K562 (cell line): ENCODE data around the gene NAA15. TPM values are rescaled to one million over a fixed set of nuclear protein-coding genes. Genes with fewer than 3 reads are reported as not detected.

Experiments used
- ATAC-seq: fragments of 200-7000 bp; cut with Tn5 transposase; 3 replicates; pipeline ENCODE4 v1.9.1; 2020; ENCODE audit warnings: moderate library complexity
- BruUV-seq: library from RNA; stranded (reverse); fragments of 400-500 nt; replicated peaks from 2 replicates; lab custom pipeline; 2021; lab: Mats Ljungman, UMichigan
- CTCF ChIA-PET: fragments of 300-600 bp; formaldehyde crosslinking; extraction: SDS; loops from one replicate; lab custom pipeline; 2021; ENCODE audit warnings: low intra/inter-chr PET ratio; lab: Yijun Ruan, JAX
- POLR2A ChIA-PET: fragments of 300-600, 350-650 bp; sonication (Branson Sonifier 250); formaldehyde crosslinking; extraction: SDS; loops from one replicate; lab custom pipeline; 2021; ENCODE audit warnings: antibody characterized with exemption, inconsistent platforms; lab: Yijun Ruan, JAX
- DNase-seq, 4 experiments: peaks; one replicate each; pipeline versions ENCODE4 v3.0.0 to v3.0.0-alpha.2; 2011 to 2018; ENCODE audit warnings: low spot score in 3 of 4, mixed read lengths in 3 of 4; ENCODE audit errors: extremely low read depth in 1 of 4
- FAIRE-seq: peaks from 2 replicates; lab custom pipeline; 2011; peaks lifted over from hg19 to GRCh38; lab: Jason Lieb, UNC
- H2AFZ ChIP-seq: 2 replicates; pipeline ENCODE4 v1.6.0; 2011; ENCODE audit warnings: low read depth, low read length, control low read depth, inconsistent platforms
- H3K27ac ChIP-seq: fragments of 200-600 bp; 3 replicates; pipeline ENCODE4 v1.8.0; 2011; ENCODE audit warnings: low read depth, mild to moderate bottlenecking, control low read depth, inconsistent platforms, low read length, moderate library complexity, mixed read lengths; ENCODE audit errors: extremely low read depth
- H3K27me3 ChIP-seq, 2 experiments: fragments of 300-600 bp in 1 of 2; 2 replicates in 1 of 2; 3 replicates in 1 of 2; pipeline versions ENCODE4 v1.6.0 to v1.8.0; 2011; ENCODE audit warnings: inconsistent platforms in 2 of 2, low read length in 2 of 2, mild to moderate bottlenecking in 1 of 2, mixed read lengths in 1 of 2, moderate library complexity in 1 of 2; ENCODE audit not compliant: control insufficient read depth in 2 of 2, insufficient read depth in 2 of 2
- H3K36me3 ChIP-seq: fragments of 300-600 bp; 3 replicates; pipeline ENCODE4 v1.8.0; 2011; ENCODE audit warnings: mild to moderate bottlenecking, low read length, inconsistent platforms; ENCODE audit not compliant: control insufficient read depth, insufficient read depth
- H3K4me1 ChIP-seq, 2 experiments: fragments of 200-600 bp in 1 of 2; replicated peaks in 1 of 2; 2 replicates in 1 of 2; 3 replicates in 1 of 2; pipeline versions ENCODE4 v1.5.1 to v1.8.0; 2011; ENCODE audit warnings: inconsistent platforms in 2 of 2, low read length in 2 of 2, mild to moderate bottlenecking in 1 of 2, mixed read lengths in 1 of 2, moderate library complexity in 1 of 2; ENCODE audit not compliant: control insufficient read depth in 2 of 2, insufficient read depth in 2 of 2
- H3K4me2 ChIP-seq: 2 replicates; pipeline ENCODE4 v1.6.1; 2011; ENCODE audit warnings: low read length, control low read depth, inconsistent platforms, mixed read lengths; ENCODE audit not compliant: insufficient read depth
- H3K4me3 ChIP-seq: fragments of 200-600 bp; sonication (generic), shearing (Covaris generic); 2 replicates; pipeline ENCODE4 v1.5.1; 2016; ENCODE audit warnings: control low read depth, inconsistent platforms
- H3K79me2 ChIP-seq: fragments of 200-600 bp; 3 replicates; pipeline ENCODE4 v1.8.0; 2011; ENCODE audit warnings: low read length, inconsistent platforms; ENCODE audit not compliant: control insufficient read depth, insufficient read depth
- H3K9ac ChIP-seq, 2 experiments: 2 replicates each; pipeline versions ENCODE4 v1.6.0 to v1.6.1; 2011; ENCODE audit warnings: low read depth in 2 of 2, low read length in 2 of 2, control low read depth in 1 of 2, inconsistent platforms in 1 of 2, mild to moderate bottlenecking in 1 of 2, mixed read lengths in 1 of 2; ENCODE audit not compliant: insufficient read depth in 1 of 2
- H3K9me1 ChIP-seq: one replicate; pipeline ENCODE4 v1.6.0; 2011; ENCODE audit warnings: inconsistent platforms, mild to moderate bottlenecking, low read length, moderate library complexity; ENCODE audit not compliant: control insufficient read depth, insufficient read depth
- H3K9me3 ChIP-seq: replicated peaks from 2 replicates; pipeline ENCODE4 v1.5.1; 2011; ENCODE audit warnings: low read depth, low read length, inconsistent platforms; ENCODE audit not compliant: control insufficient read depth, insufficient read depth
- H4K20me1 ChIP-seq: replicated peaks from 2 replicates; pipeline ENCODE4 v1.6.1; 2011; ENCODE audit warnings: low read length, inconsistent platforms, mixed read lengths; ENCODE audit not compliant: control insufficient read depth, insufficient read depth
- CBFA2T2 ChIP-seq: fragments of 450-650 bp; conservative IDR thresholded peaks from 2 replicates; pipeline ENCODE4 v1.6.1; 2017; ENCODE audit warnings: mild to moderate bottlenecking
- ESRRB ChIP-seq: fragments of 250-450 bp; sonication (Bioruptor Pico); IDR thresholded peaks from 2 replicates; pipeline ENCODE4 v1.5.0; 2020; ENCODE audit warnings: mild to moderate bottlenecking, moderate library complexity, borderline replicate concordance
- FOXK2 ChIP-seq, 2 experiments: fragments of 450-650 bp; IDR thresholded peaks in 1 of 2; conservative IDR thresholded peaks in 1 of 2; 2 replicates each; pipeline ENCODE4 v1.6.1; 2016; ENCODE audit warnings: low read depth in 2 of 2, mild to moderate bottlenecking in 1 of 2
- RFX1 ChIP-seq: fragments of 450-650 bp; IDR thresholded peaks from 2 replicates; pipeline ENCODE4 v1.6.1; 2016; ENCODE audit warnings: mild to moderate bottlenecking, moderate library complexity
- SIN3B ChIP-seq: fragments of 450-650 bp; IDR thresholded peaks from 2 replicates; pipeline ENCODE4 v1.6.1; 2017; ENCODE audit warnings: low read depth, mild to moderate bottlenecking, moderate library complexity
- ZC3H11A ChIP-seq: IDR thresholded peaks from 2 replicates; pipeline ENCODE4 v1.6.1; 2012; ENCODE audit warnings: low read depth, low read length, improper control_type of control experiment
- ZNF12 ChIP-seq: sonication (generic); formaldehyde crosslinking; IDR thresholded peaks from 2 replicates; pipeline ENCODE4 v1.4.0; 2020; ENCODE audit warnings: mild to moderate bottlenecking, missing genetic modification reagents
- ZNF143 ChIP-seq: sonication (generic); formaldehyde crosslinking; IDR thresholded peaks from 2 replicates; pipeline ENCODE4 v1.9.0; 2022; ENCODE audit warnings: mild to moderate bottlenecking, missing genetic modification reagents
- WGBS: fragments of 100-300 bp; shearing (Covaris generic); methylation state at CpG from one replicate; pipeline ENCODE4 v1.1.6; 2016; ENCODE audit warnings: low coverage, mixed read lengths; ENCODE audit not compliant: insufficient coverage; ENCODE audit errors: missing lambda C conversion rate; 5-methylcytosine and 5-hydroxymethylcytosine counted together
- in situ Hi-C: fragments of 300-500 bp; cut with MboI; formaldehyde crosslinking; loops from 4 replicates; pipeline ENCODE4 v1.15.0; 2018; ENCODE audit warnings: inconsistent platforms, mixed read lengths
- intact Hi-C: fragments of 100-400 bp; cut with micrococcal nuclease; formaldehyde crosslinking; loops from 2 replicates; pipeline ENCODE4 v1.14.2; 2022
- polyA plus RNA-seq, 8 experiments: library from polyadenylated mRNA; depleted of rRNA in 4 of 8; stranded (reverse) in 5 of 8; unstranded in 3 of 8; fragments of >200 nt; fragmentation: Nextera tagmentation in 2 of 8; fragmentation: Illumina TruSeq in 1 of 8; extraction: Ambion mirVana in 2 of 8; extraction: Trizol in 1 of 8; gene quantifications; 2 replicates each; pipeline versions ENCODE4 v1.2.1 to v1.2.3, GENCODE V29; 2011 to 2014; ENCODE audit warnings: inconsistent platforms in 1 of 8, missing spikeins in 1 of 8
- total RNA-seq, 7 experiments: library from RNA; depleted of rRNA in 6 of 7; stranded (reverse); fragments of >200 nt in 6 of 7; fragmentation: Illumina TruSeq in 2 of 7; extraction: Trizol in 2 of 7; gene quantifications; 2 replicates each; pipeline versions ENCODE4 v1.2.1 to v1.2.3, GENCODE V29; 2011 to 2021; ENCODE audit warnings: low replicate concordance in 1 of 7
- TF ChIP-seq, protein P1 (sequence below): fragments of 250-450 bp; sonication (Bioruptor Pico); IDR thresholded peaks from 2 replicates; pipeline ENCODE4 v1.4.0; 2020; ENCODE audit warnings: borderline replicate concordance
- TF ChIP-seq, protein P2 (sequence below): sonication (generic); formaldehyde crosslinking; IDR thresholded peaks from 2 replicates; pipeline ENCODE4 v1.8.1; 2022; ENCODE audit warnings: missing genetic modification reagents
- TF ChIP-seq, protein P3 (sequence below), 2 experiments: fragments of 450-650 bp in 1 of 2; IDR thresholded peaks; 2 replicates each; pipeline ENCODE4 v1.6.1; 2011 to 2017; ENCODE audit warnings: low read depth in 2 of 2, antibody characterized with exemption in 1 of 2, borderline replicate concordance in 1 of 2, low read length in 1 of 2, mild to moderate bottlenecking in 1 of 2, mixed read lengths in 1 of 2; ENCODE audit not compliant: control insufficient read depth in 1 of 2
- TF ChIP-seq, protein P4 (sequence below): fragments of 450-650 bp; formaldehyde crosslinking; IDR thresholded peaks from 2 replicates; pipeline ENCODE4 v1.4.0; 2022; ENCODE audit warnings: missing genetic modification characterization

NAA15 gene
- total and polyA plus RNA-seq, 9 of the 15 experiments (the other 6 are each of a cell fraction or from before 2014, with no cell fraction given): 37.8 to 117 (median 63.2) TPM

DNA sequence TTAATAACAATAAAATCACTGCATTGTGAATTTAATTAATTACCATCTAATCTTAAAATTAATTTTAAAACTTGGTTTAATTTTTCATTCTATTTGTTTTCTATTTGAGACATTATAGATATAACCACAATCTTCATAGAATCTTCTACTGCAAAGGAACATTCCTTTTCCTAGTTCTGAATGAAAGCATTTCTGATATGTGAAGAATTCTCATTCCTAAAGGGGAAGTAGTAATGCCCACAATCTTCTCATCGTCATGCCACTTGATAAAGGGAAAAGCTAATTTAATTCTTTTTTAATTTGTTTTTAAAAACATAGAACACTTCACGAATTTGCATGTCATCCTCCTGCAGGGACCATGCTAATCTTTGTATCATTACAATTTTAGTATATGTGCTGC, 45.0 kb upstream of the NAA15 start:
- Histone ChIP-seq H2AFZ (no peak overlapping the region), H3K27me3 (no peaks in the 10 kb centered on the region), H3K9ac (no peak overlapping the region), H3K4me2 (no peak overlapping the region), H4K20me1 (no peaks in the 10 kb centered on the region), H3K4me3 (no peak overlapping the region), H3K9me1 (no peaks in the 10 kb centered on the region), H3K79me2 (no peaks in the 10 kb centered on the region), H3K9me3 (no peaks in the 10 kb centered on the region), H3K36me3 (no peaks in the 10 kb centered on the region), H3K27ac (no peak overlapping the region), H3K4me1 (no peaks in the 10 kb centered on the region)
- intact Hi-C loops (no loop called here), in situ Hi-C loops (no loop called here)
- FAIRE-seq (no peak), ATAC-seq (no peak), DNase-seq (no peak)
- no peak for TF ChIP-seq ESRRB (CRISPR knock-in tag)
- TF ChIP-seq SIN3B: no peak
- TF ChIP-seq, protein P1, sequence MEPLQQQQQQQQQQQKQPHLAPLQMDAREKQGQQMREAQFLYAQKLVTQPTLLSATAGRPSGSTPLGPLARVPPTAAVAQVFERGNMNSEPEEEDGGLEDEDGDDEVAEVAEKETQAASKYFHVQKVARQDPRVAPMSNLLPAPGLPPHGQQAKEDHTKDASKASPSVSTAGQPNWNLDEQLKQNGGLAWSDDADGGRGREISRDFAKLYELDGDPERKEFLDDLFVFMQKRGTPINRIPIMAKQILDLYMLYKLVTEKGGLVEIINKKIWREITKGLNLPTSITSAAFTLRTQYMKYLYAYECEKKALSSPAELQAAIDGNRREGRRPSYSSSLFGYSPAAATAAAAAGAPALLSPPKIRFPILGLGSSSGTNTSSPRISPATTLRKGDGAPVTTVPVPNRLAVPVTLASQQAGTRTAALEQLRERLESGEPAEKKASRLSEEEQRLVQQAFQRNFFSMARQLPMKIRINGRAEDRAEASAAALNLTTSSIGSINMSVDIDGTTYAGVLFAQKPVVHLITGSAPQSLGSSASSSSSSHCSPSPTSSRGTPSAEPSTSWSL (CRISPR knock-in tag): no peak
- no peak for TF ChIP-seq FOXK2 (conservative IDR thresholded peaks at IDR 0.05 in 1 of 2, IDR thresholded peaks at IDR 0.05 in 1 of 2; ENCODE audit: low read depth in 2 of 2)
- no peak for TF ChIP-seq ZNF143
- TF ChIP-seq, protein P2, sequence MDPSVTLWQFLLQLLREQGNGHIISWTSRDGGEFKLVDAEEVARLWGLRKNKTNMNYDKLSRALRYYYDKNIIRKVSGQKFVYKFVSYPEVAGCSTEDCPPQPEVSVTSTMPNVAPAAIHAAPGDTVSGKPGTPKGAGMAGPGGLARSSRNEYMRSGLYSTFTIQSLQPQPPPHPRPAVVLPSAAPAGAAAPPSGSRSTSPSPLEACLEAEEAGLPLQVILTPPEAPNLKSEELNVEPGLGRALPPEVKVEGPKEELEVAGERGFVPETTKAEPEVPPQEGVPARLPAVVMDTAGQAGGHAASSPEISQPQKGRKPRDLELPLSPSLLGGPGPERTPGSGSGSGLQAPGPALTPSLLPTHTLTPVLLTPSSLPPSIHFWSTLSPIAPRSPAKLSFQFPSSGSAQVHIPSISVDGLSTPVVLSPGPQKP (CRISPR knock-in tag): no peak
- no peak for TF ChIP-seq RFX1
- no peak for TF ChIP-seq CBFA2T2
- TF ChIP-seq ZC3H11A: no peak
- TF ChIP-seq, protein P3, sequence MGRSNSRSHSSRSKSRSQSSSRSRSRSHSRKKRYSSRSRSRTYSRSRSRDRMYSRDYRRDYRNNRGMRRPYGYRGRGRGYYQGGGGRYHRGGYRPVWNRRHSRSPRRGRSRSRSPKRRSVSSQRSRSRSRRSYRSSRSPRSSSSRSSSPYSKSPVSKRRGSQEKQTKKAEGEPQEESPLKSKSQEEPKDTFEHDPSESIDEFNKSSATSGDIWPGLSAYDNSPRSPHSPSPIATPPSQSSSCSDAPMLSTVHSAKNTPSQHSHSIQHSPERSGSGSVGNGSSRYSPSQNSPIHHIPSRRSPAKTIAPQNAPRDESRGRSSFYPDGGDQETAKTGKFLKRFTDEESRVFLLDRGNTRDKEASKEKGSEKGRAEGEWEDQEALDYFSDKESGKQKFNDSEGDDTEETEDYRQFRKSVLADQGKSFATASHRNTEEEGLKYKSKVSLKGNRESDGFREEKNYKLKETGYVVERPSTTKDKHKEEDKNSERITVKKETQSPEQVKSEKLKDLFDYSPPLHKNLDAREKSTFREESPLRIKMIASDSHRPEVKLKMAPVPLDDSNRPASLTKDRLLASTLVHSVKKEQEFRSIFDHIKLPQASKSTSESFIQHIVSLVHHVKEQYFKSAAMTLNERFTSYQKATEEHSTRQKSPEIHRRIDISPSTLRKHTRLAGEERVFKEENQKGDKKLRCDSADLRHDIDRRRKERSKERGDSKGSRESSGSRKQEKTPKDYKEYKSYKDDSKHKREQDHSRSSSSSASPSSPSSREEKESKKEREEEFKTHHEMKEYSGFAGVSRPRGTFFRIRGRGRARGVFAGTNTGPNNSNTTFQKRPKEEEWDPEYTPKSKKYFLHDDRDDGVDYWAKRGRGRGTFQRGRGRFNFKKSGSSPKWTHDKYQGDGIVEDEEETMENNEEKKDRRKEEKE (IDR thresholded peaks at IDR 0.05; ENCODE audit: borderline replicate concordance in 1 of 2, control insufficient read depth in 1 of 2, low read depth in 2 of 2, low read length in 1 of 2): no peak
- TF ChIP-seq, protein P4, sequence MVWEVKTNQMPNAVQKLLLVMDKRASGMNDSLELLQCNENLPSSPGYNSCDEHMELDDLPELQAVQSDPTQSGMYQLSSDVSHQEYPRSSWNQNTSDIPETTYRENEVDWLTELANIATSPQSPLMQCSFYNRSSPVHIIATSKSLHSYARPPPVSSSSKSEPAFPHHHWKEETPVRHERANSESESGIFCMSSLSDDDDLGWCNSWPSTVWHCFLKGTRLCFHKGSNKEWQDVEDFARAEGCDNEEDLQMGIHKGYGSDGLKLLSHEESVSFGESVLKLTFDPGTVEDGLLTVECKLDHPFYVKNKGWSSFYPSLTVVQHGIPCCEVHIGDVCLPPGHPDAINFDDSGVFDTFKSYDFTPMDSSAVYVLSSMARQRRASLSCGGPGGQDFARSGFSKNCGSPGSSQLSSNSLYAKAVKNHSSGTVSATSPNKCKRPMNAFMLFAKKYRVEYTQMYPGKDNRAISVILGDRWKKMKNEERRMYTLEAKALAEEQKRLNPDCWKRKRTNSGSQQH (CRISPR knock-in tag): no peak
- no peak for TF ChIP-seq ZNF12 (CRISPR knock-in tag)
- ChIA-PET POLR2A (interaction anchor here (0.6 to 0.8 kb wide), 2 partner anchors 9 to 67 kb away, joined by 3 read pairs; no protein-coding TSS in a partner anchor), CTCF (no interaction called here)
- WGBS: 29% methylated on average over 2 of the region's 2 CpGs
- BruUV-seq: no TSS peak
